GM12865 (cell line): ENCODE measurements around the gene INPP4B.
A peak's percentile ranks its signal among the peaks of the same experiment; 100 is the strongest.

ENCODE experiments used
- DNase-seq: peaks from one replicate; pipeline ENCODE4 v3.0.0; 2010; ENCODE audit warnings: low read depth
- H3K4me3 ChIP-seq: 2 replicates; pipeline ENCODE4 v1.5.1; 2011; ENCODE audit warnings: mild to moderate bottlenecking, low read depth, low read length, control low read depth
- CTCF ChIP-seq: IDR thresholded peaks from 2 replicates; pipeline ENCODE4 v1.5.1; 2011; ENCODE audit warnings: low read length, control low read depth, low read depth, inconsistent platforms; ENCODE audit not compliant: insufficient read depth; ENCODE audit errors: missing control alignments

The INPP4B gene

GRCh38 chr4:142282870-142283431, 563.1 kb downstream of the INPP4B start:
- peak; percentile 45 for TF ChIP-seq CTCF
- H3K4me3 ChIP-seq, result no peak overlapping the region
- DNase-seq, result peak; percentile 12

GRCh38 chr4:142281999-142282398, 564.1 kb downstream of the INPP4B start:
- TF ChIP-seq CTCF, result no peak
- no peak for DNase-seq

GRCh38 chr4:142278663-142279062, 567.4 kb downstream of the INPP4B start:
- peak; percentile 7 for DNase-seq
- H3K4me3 ChIP-seq, result no peak overlapping the region
- no peak for TF ChIP-seq CTCF

More at GRCh38 chr4:142281999-142282398, 564.1 kb downstream of the INPP4B start:
- H3K4me3 ChIP-seq, result no peak overlapping the region

- DNase-seq, result no peak
- no peak for TF ChIP-seq CTCF
- H3K4me3 ChIP-seq, result no peak overlapping the region
Measured at GRCh38 chr4:142278171-142278570, 567.9 kb downstream of the INPP4B start.

GRCh38 chr4:142274137-142274536, 572.0 kb downstream of the INPP4B start:
- H3K4me3 ChIP-seq, result no peak overlapping the region
- no peak for DNase-seq
- TF ChIP-seq CTCF, result no peak

GRCh38 chr4:142272452-142272851, 573.6 kb downstream of the INPP4B start:
- no peak for DNase-seq
- TF ChIP-seq CTCF, result no peak
- no peak overlapping the region for H3K4me3 ChIP-seq

GRCh38 chr4:142271832-142272231, 574.3 kb downstream of the INPP4B start:
- H3K4me3 ChIP-seq, result no peak overlapping the region
- TF ChIP-seq CTCF, result no peak
- DNase-seq, result no peak
